HG03565 (cell line): ENCODE results near the gene WTAP.

ENCODE experiments used
- ATAC-seq: cut with Tn5 transposase; IDR thresholded peaks from one replicate; pipeline ENCODE4 v1.9.1; 2021; ENCODE audit warnings: mild to moderate bottlenecking, moderate library complexity; ENCODE audit not compliant: unreplicated experiment

WTAP gene

DNA sequence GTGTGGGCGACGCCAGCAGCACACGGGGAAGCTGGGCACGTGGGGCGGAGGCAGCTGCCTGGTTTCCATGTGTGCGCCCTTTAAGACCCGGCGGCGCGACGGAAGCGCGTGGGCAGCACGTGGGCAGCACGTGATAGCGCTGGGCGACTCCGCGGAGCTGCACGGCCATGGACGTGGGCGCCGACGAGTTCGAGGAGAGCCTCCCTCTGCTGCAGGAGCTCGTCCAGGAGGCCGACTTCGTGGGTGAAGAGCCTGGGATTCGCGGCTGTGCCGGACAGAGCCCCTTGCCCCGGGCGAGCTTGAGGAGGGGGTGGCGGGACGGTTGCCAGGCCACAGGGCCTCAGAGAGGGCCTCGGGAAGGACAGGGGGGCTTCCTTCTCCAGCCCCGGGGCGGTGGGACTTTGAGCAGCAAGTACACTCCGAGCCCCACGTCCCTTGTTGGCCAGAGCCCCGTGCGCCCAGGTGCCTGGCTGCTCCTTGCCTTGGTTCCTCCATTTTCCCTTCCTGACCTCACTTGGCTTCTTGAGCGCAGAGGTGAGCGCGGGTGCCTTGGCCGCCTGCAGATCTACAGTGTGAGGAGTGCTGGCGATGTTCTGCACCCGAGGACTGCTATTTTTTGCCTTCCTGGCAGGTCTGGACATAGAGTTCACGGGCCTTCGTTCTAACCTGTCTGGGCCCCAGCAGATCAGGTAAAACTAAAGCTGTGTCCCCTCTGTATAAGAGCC lies 73.0 kb downstream of the WTAP start, which contains the start of gene PNLDC1:
TSS of gene PNLDC1 (plus strand) at position 136 of the 725 bp plus-strand sequence. CDS start at position 168, 32 bp downstream.
- no peak for ATAC-seq

DNA sequence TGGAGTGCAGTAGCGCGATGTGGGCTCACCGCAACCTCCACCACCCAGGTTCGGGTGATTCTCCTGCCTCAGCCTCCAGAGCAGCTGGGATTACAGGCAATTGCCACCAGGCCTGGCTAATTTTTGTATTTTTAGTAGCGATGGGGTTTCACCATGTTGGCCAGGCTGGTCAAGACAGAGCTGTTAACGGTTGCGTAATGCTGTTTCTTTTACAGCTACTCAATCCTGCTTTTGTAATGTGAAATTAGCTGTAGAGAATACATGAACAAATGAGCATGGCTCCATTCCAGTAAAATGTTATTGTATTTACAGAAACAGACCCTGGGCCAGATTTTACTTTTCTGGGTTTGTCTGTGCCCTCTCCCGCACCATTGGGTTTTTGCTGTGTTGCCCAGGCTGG lies 74.6 kb downstream of the WTAP start:
- no peak for ATAC-seq

DNA sequence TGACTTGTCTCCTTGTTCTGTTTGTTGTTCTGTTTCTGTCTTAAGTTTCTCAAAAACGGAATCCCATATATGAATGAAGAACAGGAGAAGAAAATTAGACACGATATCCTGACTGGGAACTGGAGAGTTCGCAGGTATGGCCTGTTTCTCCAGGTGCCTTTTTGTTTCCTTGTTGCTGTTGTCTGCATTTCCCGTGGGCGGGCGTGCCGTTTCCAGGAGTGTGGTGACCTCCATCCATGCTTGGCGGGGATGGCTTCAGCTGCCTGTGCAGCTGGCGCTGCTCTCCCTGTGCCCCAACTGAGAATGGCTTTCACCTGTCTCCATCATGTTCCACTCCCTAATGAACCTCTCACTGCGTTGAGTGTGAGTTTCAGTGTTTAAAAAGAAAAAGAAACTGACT lies 77.2 kb downstream of the WTAP start:
- ATAC-seq, result no peak

DNA sequence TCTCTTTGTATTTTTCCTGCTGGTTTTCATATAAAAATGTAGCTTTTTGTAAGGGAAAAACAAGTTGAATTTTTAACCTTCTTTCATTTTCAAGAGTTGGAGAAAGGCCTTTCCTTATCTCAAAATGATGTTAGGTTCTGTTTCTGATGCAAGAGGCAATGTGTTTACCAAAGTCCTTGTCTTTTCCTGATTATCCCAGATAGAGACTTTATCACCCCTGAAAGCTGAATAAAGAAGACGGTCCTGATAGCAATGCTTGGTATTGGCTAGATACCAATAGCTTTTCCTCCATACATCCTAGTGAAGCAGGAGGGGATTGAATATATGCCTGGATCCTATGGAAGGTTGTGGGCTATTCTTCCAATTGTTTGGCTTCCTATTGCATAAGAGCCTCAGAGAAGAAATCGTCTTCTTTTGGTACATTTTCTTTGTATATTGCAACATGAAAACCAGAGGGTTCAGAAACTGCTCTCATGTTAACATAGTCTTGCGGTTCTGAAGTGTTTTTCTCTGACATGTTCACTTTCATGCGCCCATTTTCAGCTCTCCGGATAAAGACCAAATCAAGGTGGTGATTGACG lies 78.2 kb downstream of the WTAP start:
- no peak for ATAC-seq
